Gastroesophageal sphincter (tissue), 4 donors: ENCODE data around the gene STRBP. TPM values are rescaled to one million over a fixed set of nuclear protein-coding genes. Genes with fewer than 3 reads are reported as not detected.
"Not testable (repeated sequence)": the region's sequence is repeated elsewhere in the genome, so short reads cannot be mapped to it uniquely, and the experiment has no call there.

Experiments used
- ATAC-seq: fragments of 150-250 bp; one replicate; pipeline ENCODE4 v1.9.1; 2016; ENCODE audit warnings: mild to moderate bottlenecking, moderate library complexity
- H3K27ac ChIP-seq, 4 donors: fragments of 200-600 bp; sonication (generic) in 3 of 4; 1 replicate in 3 of 4; 2 replicates in 1 of 4; pipeline ENCODE4 v1.5.1; 2016 to 2019
- H3K27me3 ChIP-seq: fragments of 200-600 bp; sonication (generic); one replicate; pipeline ENCODE4 v1.5.1; 2019
- H3K36me3 ChIP-seq, 2 donors: fragments of 200-600 bp; sonication (generic); one replicate each; pipeline ENCODE4 v1.5.1; 2019; ENCODE audit warnings: control low read depth in 1 of 2
- H3K4me1 ChIP-seq, 3 donors: fragments of 200-600 bp; sonication (generic); 1 replicate in 2 of 3; 2 replicates in 1 of 3; pipeline ENCODE4 v1.5.1; 2016 to 2019; ENCODE audit warnings: control low read depth in 2 of 3
- H3K4me3 ChIP-seq, 2 donors: fragments of 200-600 bp; sonication (generic); one replicate each; pipeline ENCODE4 v1.5.1; 2019; ENCODE audit warnings: mild to moderate bottlenecking in 1 of 2, moderate library complexity in 1 of 2
- H3K9me3 ChIP-seq, 3 donors: fragments of 200-600 bp; sonication (generic); one replicate each; pipeline ENCODE4 v1.5.1; 2017 to 2019; ENCODE audit warnings: control low read depth in 2 of 3
- CTCF ChIP-seq, 4 experiments: fragments of 200-600 bp in 2 of 4; fragments of 450-650 bp in 2 of 4; sonication (generic) in 1 of 4; IDR thresholded peaks; one replicate each; pipeline ENCODE4 v1.5.1; 2017 to 2019; ENCODE audit warnings: antibody characterized with exemption in 4 of 4, mild to moderate bottlenecking in 2 of 4, moderate library complexity in 2 of 4
- EP300 ChIP-seq: sonication (generic); formaldehyde crosslinking; IDR thresholded peaks from one replicate; pipeline ENCODE4 v1.6.1; 2017; ENCODE audit warnings: antibody characterized with exemption, mild to moderate bottlenecking
- POLR2A ChIP-seq, 2 donors: fragments of 450-650 bp; IDR thresholded peaks; one replicate each; pipeline ENCODE4 v1.6.1; 2017; ENCODE audit warnings: antibody characterized with exemption in 2 of 2, mild to moderate bottlenecking in 2 of 2, moderate library complexity in 1 of 2
- POLR2AphosphoS5 ChIP-seq: sonication (generic); formaldehyde crosslinking; IDR thresholded peaks from one replicate; pipeline ENCODE4 v1.6.1; 2017; ENCODE audit warnings: antibody characterized with exemption
- WGBS, 2 donors: methylation state at CpG; one replicate each; pipeline ENCODE4 v1.1.5; 2018; ENCODE audit warnings: low coverage in 1 of 2; 5-methylcytosine and 5-hydroxymethylcytosine counted together
- total RNA-seq, 4 donors: library from RNA; depleted of rRNA; stranded (reverse); fragments of >200 nt; gene quantifications; one replicate each; pipeline ENCODE4 v1.1.0, GENCODE V29; 2016

STRBP gene
- total RNA-seq, 4 donors from 2014 or later: 10.4 to 20.6 (median 14.8) TPM

- no peaks in the 10 kb centered on the region for H3K36me3 ChIP-seq
- no peak overlapping the region for H3K27ac ChIP-seq
- 64% methylated on average over 1 of the region's 1 CpG for WGBS, 2 donors
- no peaks in the 10 kb centered on the region for H3K4me1 ChIP-seq
- TF ChIP-seq CTCF (IDR thresholded peaks at IDR 0.05) (no peak), EP300 (no peak), POLR2A (IDR thresholded peaks at IDR 0.05) (no peak), POLR2AphosphoS5 (no peak)
- no peak for ATAC-seq
- H3K27me3 ChIP-seq: no peaks in the 10 kb centered on the region
- H3K9me3 ChIP-seq: no peaks in the 10 kb centered on the region
- H3K4me3 ChIP-seq: no peak overlapping the region
Observed at GRCh38 chr9:123253204-123253603, 15.2 kb downstream of the STRBP start.

GRCh38 chr9:123251741-123252140, 16.6 kb downstream of the STRBP start:
- no peaks in the 10 kb centered on the region for H3K4me1 ChIP-seq
- no peaks in the 10 kb centered on the region for H3K36me3 ChIP-seq
- no peak overlapping the region for H3K4me3 ChIP-seq
- H3K27me3 ChIP-seq: no peaks in the 10 kb centered on the region
- 58 to 60% methylated on average over 1 of the region's 1 CpG for WGBS, 2 donors
- TF ChIP-seq EP300: no peak
- TF ChIP-seq CTCF (IDR thresholded peaks at IDR 0.05): no peak
- no peak for TF ChIP-seq POLR2AphosphoS5
- TF ChIP-seq POLR2A (IDR thresholded peaks at IDR 0.05): no peak
- no peak for ATAC-seq
- no peak overlapping the region for H3K27ac ChIP-seq
- no peaks in the 10 kb centered on the region for H3K9me3 ChIP-seq

GRCh38 chr9:123251324-123251723, 17.1 kb downstream of the STRBP start:
- TF ChIP-seq POLR2AphosphoS5 (no peak), POLR2A (IDR thresholded peaks at IDR 0.05) (no peak), CTCF (IDR thresholded peaks at IDR 0.05) (no peak), EP300 (no peak)
- 100% methylated on average over 1 of the region's 1 CpG for WGBS, 2 donors
- H3K27ac ChIP-seq: no peak overlapping the region
- H3K36me3 ChIP-seq: no peaks in the 10 kb centered on the region
- H3K4me1 ChIP-seq: no peaks in the 10 kb centered on the region
- H3K4me3 ChIP-seq: no peak overlapping the region
- no peaks in the 10 kb centered on the region for H3K27me3 ChIP-seq
- ATAC-seq: no peak
- no peaks in the 10 kb centered on the region for H3K9me3 ChIP-seq

- Histone ChIP-seq H3K27me3 (no peaks in the 10 kb centered on the region), H3K4me3 (no peak overlapping the region), H3K36me3 (no peaks in the 10 kb centered on the region), H3K27ac (no peak overlapping the region), H3K9me3 (no peaks in the 10 kb centered on the region), H3K4me1 (no peaks in the 10 kb centered on the region)
- TF ChIP-seq CTCF (IDR thresholded peaks at IDR 0.05): no peak
- TF ChIP-seq POLR2A (IDR thresholded peaks at IDR 0.05): no peak
- no peak for TF ChIP-seq EP300
- TF ChIP-seq POLR2AphosphoS5: no peak
- WGBS, 2 donors: 88 to 92% methylated on average over 1 of the region's 1 CpG
- no peak for ATAC-seq
Observed at GRCh38 chr9:123250504-123250903, 17.9 kb downstream of the STRBP start.

- WGBS, 2 donors: 96 to 100% methylated on average over 2 to 3 of the region's 4 CpGs
- not testable (repeated sequence) for H3K36me3 ChIP-seq, H3K27me3 ChIP-seq
Observed at GRCh38 chr9:123249162-123249561, 19.2 kb downstream of the STRBP start.

GRCh38 chr9:123248630-123249029, 19.8 kb downstream of the STRBP start:
- H3K36me3 ChIP-seq: no peaks in the 10 kb centered on the region
- no peak overlapping the region for H3K27ac ChIP-seq
- TF ChIP-seq POLR2AphosphoS5 (no peak), CTCF (IDR thresholded peaks at IDR 0.05) (no peak), EP300 (no peak), POLR2A (IDR thresholded peaks at IDR 0.05) (no peak)
- ATAC-seq: no peak
- H3K9me3 ChIP-seq: no peaks in the 10 kb centered on the region
- H3K4me1 ChIP-seq: no peaks in the 10 kb centered on the region
- no peaks in the 10 kb centered on the region for H3K27me3 ChIP-seq
- 30 to 73% methylated on average over 2 of the region's 2 CpGs for WGBS, 2 donors
- no peak overlapping the region for H3K4me3 ChIP-seq

More at GRCh38 chr9:123249162-123249561, 19.2 kb downstream of the STRBP start:
- H3K4me1 ChIP-seq, ATAC-seq, H3K9me3 ChIP-seq, H3K27ac ChIP-seq, H3K4me3 ChIP-seq: not testable (repeated sequence)
